HG03108 (cell line): ENCODE results near the gene TPSD1.
"Not testable (repeated sequence)": the region's sequence is repeated elsewhere in the genome, so short reads cannot be mapped to it uniquely, and the experiment has no call there.

Experiments
- ATAC-seq: cut with Tn5 transposase; IDR thresholded peaks from one replicate; pipeline ENCODE4 v1.9.1; 2021; ENCODE audit warnings: moderate library complexity; ENCODE audit not compliant: unreplicated experiment

TPSD1 gene

GRCh38 chr16:1240436-1240835 lies 15.4 kb upstream of the TPSD1 start, which contains the start of gene TPSAB1:
TSS of gene TPSAB1 (plus strand) at chr16:1240705. CDS start at chr16:1240939, 234 bp downstream.
- ATAC-seq: not testable (repeated sequence)

GRCh38 chr16:1241081-1241480 lies 14.8 kb upstream of the TPSD1 start:
- not testable (repeated sequence) for ATAC-seq

- not testable (repeated sequence) for ATAC-seq
These were observed 12.5 kb upstream of the TPSD1 start for GRCh38 chr16:1243363-1243762.

- ATAC-seq: not testable (repeated sequence)
These were observed 11.7 kb upstream of the TPSD1 start for GRCh38 chr16:1243907-1244850.

- ATAC-seq: no peak
These were observed 11.0 kb upstream of the TPSD1 start for GRCh38 chr16:1244881-1245280.

GRCh38 chr16:1245452-1246020 lies 10.3 kb upstream of the TPSD1 start:
- ATAC-seq: no peak

- not testable (repeated sequence) for ATAC-seq
These were observed 7.8 kb upstream of the TPSD1 start for GRCh38 chr16:1247903-1248537.

- not testable (repeated sequence) for ATAC-seq
These were observed 6.7 kb upstream of the TPSD1 start for GRCh38 chr16:1249031-1249755.

GRCh38 chr16:1253701-1254364 lies 2.0 kb upstream of the TPSD1 start:
- ATAC-seq: not testable (repeated sequence)

GRCh38 chr16:1254821-1255220 lies 1.0 kb upstream of the TPSD1 start:
- not testable (repeated sequence) for ATAC-seq

GRCh38 chr16:1256296-1256873 lies 516 bp downstream of the TPSD1 start:
- ATAC-seq: not testable (repeated sequence)

- no peak for ATAC-seq
These were observed 1.0 kb downstream of the TPSD1 start for GRCh38 chr16:1256874-1257322.

GRCh38 chr16:1257561-1258224 lies 1.8 kb downstream of the TPSD1 start:
- no peak for ATAC-seq

- no peak for ATAC-seq
These were observed 2.3 kb downstream of the TPSD1 start for GRCh38 chr16:1258225-1258600.

- ATAC-seq: no peak
These were observed 3.3 kb downstream of the TPSD1 start for GRCh38 chr16:1258906-1259759.

GRCh38 chr16:1259760-1260068 lies 3.8 kb downstream of the TPSD1 start:
- ATAC-seq: no peak

- no peak for ATAC-seq
These were observed 4.3 kb downstream of the TPSD1 start for GRCh38 chr16:1260101-1260680.

GRCh38 chr16:1261131-1261892 lies 5.4 kb downstream of the TPSD1 start:
- ATAC-seq: no peak
